Fibroblast of pulmonary artery (primary cell): ENCODE results near the gene PTCD1.

Experiments
- DNase-seq: peaks from one replicate; pipeline ENCODE4 v3.0.0-alpha.2; 2010; ENCODE audit warnings: low read depth
- H3K4me3 ChIP-seq: replicated peaks from 2 replicates; pipeline ENCODE4 v1.5.1; 2011; ENCODE audit warnings: low read depth, mild to moderate bottlenecking, control low read depth, low read length, moderate library complexity
- CTCF ChIP-seq: IDR thresholded peaks from 2 replicates; pipeline ENCODE4 v1.5.1; 2011; ENCODE audit warnings: mild to moderate bottlenecking, control low read depth, low read length, inconsistent platforms; ENCODE audit errors: missing control alignments

The PTCD1 gene

GRCh38 chr7:99403764-99404163 lies 34.8 kb downstream of the PTCD1 start:
- H3K4me3 ChIP-seq, result no peak overlapping the region
- no peak for TF ChIP-seq CTCF
- DNase-seq, result no peak

- H3K4me3 ChIP-seq, result no peak overlapping the region
- DNase-seq, result no peak
- TF ChIP-seq CTCF, result no peak
Measured at GRCh38 chr7:99402854-99403253, 35.7 kb downstream of the PTCD1 start.

GRCh38 chr7:99399597-99399996 lies 39.0 kb downstream of the PTCD1 start:
- no peak for DNase-seq
- H3K4me3 ChIP-seq, result no peak overlapping the region
- no peak for TF ChIP-seq CTCF

GRCh38 chr7:99398891-99399445 lies 39.6 kb downstream of the PTCD1 start:
- no peak for DNase-seq
- no peak overlapping the region for H3K4me3 ChIP-seq
- TF ChIP-seq CTCF, result no peak

GRCh38 chr7:99397297-99397983 lies 41.2 kb downstream of the PTCD1 start:
- no peak for DNase-seq
- no peak overlapping the region for H3K4me3 ChIP-seq
- TF ChIP-seq CTCF, result no peak

GRCh38 chr7:99396418-99397296 lies 41.9 kb downstream of the PTCD1 start:
- no peak for TF ChIP-seq CTCF
- H3K4me3 ChIP-seq, result no peak overlapping the region
- DNase-seq, result no peak
